Embryonic facial prominence (tissue), 1 donor: ENCODE measurements around the gene GUCY1A1.
"Not testable (repeated sequence)": the region's sequence is repeated elsewhere in the genome, so short reads cannot be mapped to it uniquely, and the experiment has no call there.

Experiments
- DNase-seq: peaks from one replicate; pipeline ENCODE4 v3.0.0-alpha.2; 2016; ENCODE audit errors: extremely low spot score

Gene GUCY1A1, protein sequence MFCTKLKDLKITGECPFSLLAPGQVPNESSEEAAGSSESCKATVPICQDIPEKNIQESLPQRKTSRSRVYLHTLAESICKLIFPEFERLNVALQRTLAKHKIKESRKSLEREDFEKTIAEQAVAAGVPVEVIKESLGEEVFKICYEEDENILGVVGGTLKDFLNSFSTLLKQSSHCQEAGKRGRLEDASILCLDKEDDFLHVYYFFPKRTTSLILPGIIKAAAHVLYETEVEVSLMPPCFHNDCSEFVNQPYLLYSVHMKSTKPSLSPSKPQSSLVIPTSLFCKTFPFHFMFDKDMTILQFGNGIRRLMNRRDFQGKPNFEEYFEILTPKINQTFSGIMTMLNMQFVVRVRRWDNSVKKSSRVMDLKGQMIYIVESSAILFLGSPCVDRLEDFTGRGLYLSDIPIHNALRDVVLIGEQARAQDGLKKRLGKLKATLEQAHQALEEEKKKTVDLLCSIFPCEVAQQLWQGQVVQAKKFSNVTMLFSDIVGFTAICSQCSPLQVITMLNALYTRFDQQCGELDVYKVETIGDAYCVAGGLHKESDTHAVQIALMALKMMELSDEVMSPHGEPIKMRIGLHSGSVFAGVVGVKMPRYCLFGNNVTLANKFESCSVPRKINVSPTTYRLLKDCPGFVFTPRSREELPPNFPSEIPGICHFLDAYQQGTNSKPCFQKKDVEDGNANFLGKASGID

DNA sequence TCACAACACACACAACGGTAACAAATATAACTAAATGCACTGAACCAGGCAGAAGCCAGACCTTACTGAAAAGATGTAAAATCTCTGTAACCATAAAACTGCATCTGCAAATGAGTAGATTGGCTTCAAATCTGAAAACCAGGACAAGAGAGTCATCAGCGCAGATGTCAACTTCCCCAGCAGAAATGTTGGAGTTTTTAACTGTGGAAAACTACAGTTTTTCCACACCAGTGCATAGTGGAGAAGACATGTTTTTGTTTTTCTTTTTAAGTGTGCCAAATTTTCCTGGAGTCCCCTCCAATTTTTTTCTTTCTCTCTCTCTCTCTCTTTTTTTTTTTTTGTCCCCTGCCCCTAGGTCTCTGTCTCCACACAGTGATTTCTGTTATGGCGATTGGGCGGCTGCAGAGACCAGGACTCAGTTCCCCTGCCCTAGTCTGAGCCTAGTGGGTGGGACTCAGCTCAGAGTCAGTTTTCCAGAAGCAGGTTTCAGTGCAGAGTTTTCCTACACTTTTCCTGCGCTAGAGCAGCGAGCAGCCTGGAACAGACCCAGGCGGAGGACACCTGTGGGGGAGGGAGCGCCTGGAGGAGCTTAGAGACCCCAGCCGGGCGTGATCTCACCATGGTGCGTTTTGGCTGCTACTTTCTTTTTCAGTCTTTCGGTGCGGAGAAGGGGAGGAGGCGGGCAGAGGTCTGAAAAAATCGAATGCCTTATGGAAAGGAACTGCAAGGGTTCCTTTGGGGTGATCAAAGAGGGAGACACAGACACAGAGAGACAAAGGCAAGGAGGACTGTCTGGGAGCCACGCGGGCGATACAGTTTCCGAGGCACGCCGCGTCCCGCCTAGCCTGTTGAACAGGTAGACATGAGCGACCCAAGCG lies at the start of gene GUCY1A1:
Gene GUCY1A1, plus strand, starts transcription at position 505 of the 878 bp plus-strand sequence. CDS start 30,020 bp downstream, outside the sequence.
- DNase-seq: no peak

DNA sequence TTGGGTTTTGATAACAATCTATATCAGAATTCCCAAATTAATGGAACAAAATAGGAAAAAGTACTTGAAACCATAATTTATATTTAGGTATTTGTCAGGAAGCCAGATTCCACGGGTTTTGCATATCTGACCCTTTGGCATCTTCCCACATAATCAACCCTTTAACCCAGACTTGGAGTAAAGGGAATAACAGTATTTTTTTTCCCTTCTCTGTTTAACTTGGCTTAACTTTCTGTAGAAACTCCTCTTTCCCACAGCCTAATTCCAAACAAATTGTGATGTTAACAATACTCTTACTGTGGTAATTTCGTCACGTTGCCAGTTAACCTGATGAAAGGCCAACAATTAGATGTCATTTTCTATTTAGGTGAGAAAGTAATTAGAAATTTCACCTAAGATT lies 49.4 kb upstream of the GUCY1A1 start:
- no peak for DNase-seq

DNA sequence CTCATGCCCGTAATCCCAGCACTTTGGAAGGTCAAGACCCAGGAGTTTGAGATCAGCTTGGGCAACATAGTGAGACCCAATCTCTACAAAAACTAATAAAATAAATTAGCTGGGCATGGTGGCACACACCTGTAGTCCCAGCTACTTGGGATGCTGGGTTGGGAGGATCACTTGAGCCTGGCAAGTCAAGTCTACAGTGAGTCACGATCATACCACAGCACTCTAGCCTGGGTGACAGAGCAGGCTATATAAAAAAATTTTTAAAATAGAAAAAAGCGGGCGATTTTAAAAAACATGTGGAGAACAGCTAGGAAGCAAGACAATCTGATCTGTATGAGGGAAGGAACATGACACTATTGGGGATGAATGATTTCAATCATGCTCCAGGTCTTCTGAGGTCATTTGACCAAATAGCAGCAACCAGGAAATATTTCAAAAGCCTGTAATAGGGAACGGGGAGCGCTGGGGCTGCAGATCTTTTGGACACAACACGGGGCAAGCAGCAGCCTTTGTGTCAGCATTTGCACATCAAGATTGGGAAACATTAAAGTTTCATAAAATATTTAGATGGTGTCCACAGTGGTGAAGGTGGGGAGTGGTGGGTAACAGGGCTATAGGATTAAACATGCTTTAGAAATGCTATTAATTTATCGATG lies 48.3 kb upstream of the GUCY1A1 start:
- no peak for DNase-seq

DNA sequence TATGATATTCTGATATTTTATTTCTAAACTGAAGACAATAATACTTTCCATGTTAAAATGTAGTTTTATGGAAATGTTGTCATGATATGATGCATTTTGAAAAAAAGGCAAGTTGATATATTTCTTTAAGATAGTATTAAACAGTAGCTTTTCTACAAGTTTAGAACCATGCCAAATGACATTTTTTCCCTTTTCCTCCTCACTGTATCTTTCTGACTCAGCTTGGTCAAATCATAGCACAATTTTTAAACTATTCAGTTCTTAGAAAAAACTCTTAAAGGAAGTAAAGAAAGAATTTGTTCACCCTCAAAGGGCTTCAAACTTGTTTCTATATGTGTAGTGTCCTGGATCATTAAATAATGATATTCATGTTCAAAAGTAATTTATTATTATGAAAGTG lies 46.0 kb upstream of the GUCY1A1 start:
- DNase-seq: no peak

DNA sequence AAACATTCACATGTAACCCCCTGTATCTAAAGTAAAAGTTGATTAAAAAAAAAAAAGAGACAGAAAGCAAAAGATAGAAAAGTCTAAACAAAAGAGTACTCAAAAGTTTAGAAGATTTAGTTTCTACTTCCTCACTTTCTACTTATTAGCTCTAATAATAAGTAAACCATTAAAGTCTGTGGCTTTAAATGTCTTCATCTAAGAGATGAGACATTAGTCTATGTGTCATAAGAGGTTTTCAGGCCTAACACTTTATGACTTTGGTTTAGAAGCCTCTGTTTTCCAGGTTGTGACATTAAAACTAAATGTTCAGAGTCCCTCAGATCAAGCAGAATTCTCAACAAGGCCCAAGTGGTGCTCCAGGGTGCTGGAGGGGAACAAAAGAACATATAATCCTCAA lies 42.2 kb upstream of the GUCY1A1 start:
- no peak for DNase-seq

DNA sequence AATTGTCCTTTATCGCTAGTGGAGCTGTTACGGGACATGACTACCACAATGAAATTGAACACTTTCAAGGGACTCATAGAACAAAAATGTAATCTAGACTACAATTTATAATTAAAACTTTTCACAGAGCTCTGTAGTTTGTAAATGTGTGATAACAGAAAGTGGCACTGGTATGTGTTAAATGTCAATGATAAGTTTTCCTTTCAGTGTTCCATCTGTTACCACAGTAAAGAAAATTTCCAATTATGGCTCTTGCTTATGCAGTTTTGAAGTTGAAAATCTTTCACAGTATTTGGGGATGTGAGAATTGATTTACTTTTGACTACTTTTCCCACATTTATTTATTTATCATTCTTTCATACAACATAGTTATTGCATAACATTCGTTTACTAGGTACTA lies 40.1 kb upstream of the GUCY1A1 start:
- DNase-seq: no peak

DNA sequence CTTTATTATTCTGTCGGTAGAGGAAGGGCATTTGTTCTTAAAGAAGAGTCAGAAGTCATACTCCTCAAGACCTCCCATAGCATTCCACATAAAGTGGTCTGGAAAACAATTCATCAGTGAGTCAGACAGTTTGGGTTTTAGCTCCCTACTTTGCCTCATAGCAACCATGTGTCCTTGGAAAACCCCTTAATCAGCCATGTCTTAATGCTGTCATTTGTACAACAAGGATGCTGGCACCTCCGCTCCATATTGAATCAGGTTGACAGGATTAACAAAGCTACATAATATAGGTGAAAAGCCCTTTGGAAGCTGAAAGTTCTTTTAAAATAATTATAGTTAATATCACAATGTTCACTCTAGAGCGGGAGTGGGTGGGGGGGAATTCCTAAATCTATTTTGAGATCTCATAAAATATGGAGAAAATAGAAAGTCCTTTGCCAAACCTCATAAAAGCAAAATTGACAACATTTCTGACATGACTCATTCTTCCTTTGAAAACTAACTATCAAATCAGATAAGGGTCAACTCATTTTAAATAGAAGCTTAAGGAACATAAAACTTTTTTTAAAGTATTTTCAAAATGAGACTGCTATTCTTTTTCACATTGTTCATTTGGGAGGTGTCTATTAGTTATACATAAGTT lies 37.3 kb upstream of the GUCY1A1 start:
- DNase-seq: no peak

DNA sequence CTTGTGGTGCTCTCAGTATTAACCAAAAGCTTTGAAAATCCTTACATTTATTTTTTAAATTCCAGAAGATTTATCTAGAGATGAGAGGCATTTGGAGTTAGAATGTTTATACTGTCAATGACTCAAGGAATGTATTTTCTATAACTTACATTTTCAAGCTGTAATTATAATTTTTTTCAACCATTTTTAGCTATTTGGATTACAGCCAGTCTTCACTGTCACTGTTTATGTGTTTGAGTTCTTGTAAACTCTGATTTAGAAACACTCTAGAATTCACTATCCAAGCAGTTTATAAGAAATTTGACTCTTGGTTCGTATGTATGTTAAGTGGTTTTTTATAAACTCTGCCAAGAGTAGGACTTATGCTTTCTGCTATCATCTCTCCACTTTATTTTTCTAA lies 36.7 kb upstream of the GUCY1A1 start:
- no peak for DNase-seq

DNA sequence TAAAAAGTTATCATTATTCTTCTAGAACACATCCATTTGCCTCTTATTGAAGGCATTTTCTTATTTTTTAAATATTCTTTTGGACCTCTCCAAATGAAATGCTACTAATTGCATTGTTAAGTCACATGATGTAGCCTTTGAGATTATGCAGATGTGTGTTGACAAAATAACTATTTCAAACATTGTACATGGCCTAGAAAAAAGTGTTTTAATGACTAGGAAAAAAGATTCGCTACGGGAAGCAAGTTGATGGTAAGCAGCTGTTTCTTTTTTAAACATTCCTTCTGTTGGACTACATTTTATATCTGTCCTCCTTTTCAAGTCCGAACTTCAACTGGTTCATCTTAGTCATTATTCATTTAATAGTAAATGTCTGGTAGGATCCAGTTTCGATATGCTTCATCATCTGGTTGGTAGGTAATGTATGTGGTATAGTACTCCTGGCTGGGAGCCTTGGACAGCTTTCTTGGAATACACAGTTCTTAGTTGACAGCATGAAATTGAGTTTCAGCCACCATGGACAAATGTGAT lies 34.3 kb upstream of the GUCY1A1 start:
- DNase-seq: no peak

DNA sequence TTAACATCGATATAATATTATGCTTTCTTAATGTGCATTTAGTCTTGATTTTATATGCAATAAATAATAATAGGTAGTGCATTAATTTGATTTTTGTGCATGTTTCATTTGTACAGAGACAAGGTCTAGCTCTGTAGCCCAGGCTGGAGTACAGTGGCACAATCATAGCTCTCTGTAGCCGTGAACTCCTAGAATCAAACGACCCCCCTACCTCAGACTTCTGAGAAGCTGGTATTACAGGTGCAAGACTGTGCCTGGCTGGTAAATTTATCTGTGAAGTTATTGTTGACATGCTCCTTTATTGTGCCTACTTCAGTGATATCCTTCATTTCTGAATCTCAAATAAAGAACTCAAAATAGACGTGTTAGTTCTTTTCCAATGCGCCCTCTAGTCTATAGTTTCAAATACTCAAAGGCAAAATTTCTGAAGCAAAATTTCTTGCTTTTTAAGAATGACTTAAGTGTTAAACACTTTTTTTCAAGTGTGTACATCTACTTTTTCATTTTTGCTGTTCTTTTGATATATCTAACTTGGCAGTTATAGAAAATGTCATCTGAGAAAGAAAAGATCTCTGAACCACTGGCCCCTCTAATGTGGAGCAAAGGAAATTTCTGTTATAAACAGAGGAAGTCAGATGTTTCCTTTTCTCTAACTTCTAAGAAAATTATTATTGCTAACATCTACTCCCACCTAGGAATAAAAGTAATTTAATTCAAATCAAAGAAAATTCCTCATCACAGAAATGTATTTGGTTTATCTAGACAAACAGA lies 28.3 kb upstream of the GUCY1A1 start:
- no peak for DNase-seq

DNA sequence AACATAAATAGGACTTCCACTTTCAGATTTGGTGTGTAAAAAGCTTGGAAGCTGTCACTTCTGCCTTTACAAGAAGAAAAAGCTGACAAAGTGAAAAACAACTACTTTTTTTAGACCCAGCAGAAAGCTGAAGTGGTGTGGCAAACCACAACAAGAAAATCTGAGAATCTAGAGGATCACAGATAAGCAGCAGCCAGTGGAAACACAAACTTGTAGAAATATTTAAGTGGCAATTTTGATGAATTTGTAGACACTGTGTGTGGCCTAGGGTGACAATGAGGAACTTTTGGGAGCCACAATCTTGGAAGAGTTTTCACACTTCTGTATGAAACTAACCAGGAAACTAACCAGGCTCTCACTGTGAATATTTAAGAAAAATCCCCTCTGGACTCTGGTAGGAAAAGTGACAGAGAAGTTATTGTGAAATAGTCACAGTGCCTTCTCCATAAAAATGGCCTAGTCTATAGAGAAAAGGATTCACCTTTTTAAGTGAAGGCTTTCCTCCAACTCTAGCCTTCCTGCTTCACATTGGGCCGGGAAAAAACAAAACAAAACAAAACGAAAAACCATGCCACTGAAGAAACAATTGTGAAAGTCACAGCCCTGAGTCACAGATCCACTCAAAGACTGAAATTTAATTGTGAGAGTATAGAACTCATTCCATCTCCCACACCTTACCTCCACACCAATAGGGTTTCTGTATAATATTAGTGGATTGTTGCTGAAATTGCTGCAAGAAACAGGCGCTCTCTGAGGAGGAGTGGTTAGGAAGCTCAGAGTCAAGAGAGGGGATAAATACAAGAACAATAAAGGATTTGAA lies 26.7 kb upstream of the GUCY1A1 start:
- no peak for DNase-seq

DNA sequence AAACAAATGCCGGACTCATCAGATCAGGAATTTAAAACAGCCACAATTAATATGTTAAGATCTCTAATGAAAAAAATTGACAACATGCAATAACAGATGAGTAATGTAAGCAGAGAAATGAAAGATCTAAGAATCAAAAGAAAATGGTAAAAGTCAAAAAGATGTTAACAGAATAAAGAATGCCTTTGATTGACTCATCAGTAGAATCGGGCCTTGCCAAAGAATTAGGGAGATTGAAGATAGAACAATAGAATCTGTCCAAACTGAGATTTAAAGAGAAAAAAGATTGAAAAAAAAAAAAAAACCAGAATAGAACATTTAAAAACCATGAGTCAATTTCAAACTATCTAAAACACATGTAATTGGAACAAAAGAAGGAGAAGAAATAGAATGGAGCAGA lies 25.9 kb upstream of the GUCY1A1 start:
- DNase-seq: no peak

DNA sequence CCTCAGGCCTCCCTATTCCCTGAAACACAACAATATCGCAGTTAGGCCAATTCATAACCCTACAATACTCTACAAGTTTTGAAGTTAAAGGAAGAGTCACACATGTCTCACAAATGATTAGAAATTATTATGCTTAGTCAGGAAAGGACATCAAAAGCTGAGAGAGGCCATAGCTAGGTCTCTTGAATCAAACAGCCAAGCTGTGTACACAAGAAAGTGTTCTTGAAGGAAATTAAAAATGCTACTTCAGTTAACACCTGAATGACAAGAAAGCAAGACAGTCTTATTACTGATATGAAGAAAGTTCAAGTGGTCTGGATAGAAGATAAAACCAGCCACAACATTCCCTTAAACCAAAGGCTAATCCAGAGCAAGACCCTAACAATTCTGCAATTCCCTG lies 23.6 kb upstream of the GUCY1A1 start:
- no peak for DNase-seq

DNA sequence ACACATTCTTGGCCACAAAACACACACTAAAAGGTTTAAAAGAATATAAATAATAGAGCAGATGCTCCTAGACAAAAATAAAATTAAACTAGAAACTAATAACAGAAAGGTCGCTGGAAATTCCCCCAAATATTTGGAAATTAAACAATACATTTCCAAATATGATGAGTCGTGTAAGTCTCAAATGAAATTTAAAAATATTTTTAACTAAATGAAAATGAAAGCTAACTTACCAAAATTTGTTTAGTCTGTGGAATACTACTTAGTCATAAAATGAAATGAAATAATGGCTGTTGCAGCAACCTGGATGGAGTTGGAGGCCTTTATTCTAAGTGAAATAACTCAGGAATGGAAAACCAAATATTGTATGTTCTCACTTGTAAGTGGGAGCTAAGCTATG lies 20.6 kb upstream of the GUCY1A1 start:
- DNase-seq: no peak

DNA sequence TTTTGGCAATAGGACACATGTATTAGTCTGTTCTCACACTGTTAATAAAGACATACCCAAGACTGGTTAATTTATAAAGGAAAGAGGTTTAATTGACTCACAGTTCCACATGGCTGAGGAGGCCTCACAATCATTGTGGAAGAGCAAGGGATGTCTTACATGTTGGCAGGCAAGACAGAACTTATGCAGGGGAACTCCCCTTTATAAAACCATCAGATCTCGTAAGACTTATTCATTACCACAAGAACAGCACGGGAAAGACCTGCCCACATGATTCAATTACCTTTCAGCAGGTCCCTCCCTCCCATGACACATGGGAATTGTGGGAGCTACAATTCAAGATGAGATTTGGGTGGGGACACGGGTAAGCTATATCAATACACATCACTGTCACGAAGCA lies 15.9 kb upstream of the GUCY1A1 start:
- DNase-seq: not testable (repeated sequence)

DNA sequence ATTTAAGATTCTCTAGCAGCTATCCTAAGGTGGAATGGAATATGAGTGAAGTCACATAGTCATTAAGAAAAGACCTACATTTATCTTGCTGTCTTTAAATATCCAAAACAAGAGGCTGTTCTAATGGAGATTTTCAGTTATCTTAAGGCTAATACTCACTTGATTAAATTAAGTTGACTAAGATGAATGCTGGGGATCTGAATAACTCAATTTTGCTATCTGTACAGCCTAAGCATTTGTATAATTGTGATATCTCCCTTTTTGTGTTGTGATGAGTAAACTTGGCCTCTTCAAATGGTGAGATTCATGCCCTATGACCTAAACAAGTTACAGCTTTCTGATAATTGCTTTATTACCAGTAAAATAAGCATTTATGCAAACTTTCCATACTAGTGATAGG lies 13.6 kb upstream of the GUCY1A1 start:
- DNase-seq: no peak

DNA sequence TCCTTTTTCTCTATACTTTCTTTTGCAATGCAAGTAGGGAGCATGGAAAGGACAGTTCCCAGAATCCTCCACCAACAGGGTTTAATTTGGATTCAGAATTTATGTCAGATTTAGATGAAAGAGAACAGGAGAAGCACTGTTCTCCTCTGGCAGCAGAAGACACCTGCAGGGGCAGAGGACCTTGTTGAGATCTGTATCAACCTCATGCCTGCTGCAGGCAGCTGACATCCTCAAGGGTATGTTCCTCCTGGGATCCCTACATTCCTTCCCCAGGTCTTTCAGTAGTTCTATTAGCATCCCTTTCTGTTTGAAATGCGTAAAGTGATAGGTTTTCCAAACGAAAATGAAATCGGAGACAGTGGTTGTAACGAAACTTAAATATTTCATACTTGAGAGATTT lies 10.6 kb upstream of the GUCY1A1 start:
- DNase-seq: no peak

DNA sequence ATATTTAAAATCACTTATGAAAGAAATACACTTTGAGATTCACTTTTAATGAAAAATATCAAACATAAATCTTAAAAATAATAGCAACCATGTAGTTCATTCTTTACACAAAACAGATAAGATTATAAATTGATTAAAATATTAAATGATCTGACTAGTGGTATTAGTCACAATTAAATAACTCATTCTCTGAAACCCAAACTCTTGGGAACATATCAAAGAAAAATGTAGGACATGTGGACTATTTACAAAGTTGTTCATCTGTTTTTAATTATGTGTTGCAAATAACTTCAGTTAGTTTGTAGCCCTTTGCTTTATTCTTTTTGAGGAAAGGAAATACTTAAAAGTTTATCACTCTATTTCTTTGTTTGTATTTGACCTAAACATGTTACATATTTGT lies 9.5 kb upstream of the GUCY1A1 start:
- no peak for DNase-seq

DNA sequence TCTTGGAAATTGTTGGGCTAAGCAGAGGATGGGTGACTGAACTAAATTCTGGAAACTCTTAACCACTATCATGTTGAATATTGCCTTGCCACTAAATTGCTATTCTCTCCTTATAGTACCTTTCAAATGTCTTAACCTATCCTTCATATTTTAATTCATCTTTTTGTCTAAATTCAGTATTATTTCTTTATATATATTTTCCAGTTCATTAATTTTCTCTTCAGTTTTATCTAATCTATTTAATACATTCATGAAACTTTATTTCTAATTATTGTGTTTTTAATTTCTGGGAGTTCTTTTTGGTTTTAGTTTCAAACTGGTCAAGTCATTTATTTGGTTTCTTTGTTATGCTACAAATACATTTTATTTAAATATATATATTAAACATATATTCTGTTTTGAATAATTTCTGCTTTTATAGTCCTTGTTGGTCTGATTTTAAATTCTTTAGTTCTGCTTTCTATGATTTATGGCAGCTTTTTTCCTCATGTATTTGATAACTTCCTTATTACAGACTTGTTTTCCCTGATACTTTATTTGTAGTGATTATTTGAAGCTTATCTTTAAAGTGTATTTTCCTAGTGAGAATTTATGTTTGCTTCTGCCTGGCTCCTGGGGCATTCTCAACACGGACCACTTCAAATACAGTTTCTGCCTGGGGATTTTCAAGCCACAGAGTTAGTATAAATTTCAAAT lies 8.5 kb upstream of the GUCY1A1 start:
- no peak for DNase-seq
